HG03354 (cell line): ENCODE measurements around the gene DEPDC5.

Experiments used
- ATAC-seq: cut with Tn5 transposase; IDR thresholded peaks from one replicate; pipeline ENCODE4 v1.9.1; 2021; ENCODE audit warnings: mild to moderate bottlenecking; ENCODE audit not compliant: unreplicated experiment, poor library complexity, severe bottlenecking

DEPDC5 gene

DNA sequence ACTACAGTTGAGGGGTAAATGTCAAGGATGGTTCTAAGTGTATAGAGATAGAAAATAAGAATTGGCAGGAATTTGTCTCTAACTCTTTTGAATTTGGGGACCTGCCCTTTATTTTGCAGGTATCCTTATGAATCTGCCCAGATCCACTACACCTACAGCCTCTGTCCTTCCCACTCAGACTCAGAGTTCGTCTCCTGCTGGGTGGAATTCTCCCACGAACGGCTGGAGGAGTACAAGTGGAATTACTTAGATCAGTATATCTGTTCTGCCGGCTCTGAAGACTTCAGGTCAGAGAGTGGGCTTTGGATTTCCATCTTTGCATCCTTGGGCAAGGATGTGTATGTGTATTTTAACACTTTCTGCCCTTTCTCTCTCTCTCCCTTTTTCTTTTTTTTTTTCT, 89.7 kb downstream of the DEPDC5 start:
- no peak for ATAC-seq

DNA sequence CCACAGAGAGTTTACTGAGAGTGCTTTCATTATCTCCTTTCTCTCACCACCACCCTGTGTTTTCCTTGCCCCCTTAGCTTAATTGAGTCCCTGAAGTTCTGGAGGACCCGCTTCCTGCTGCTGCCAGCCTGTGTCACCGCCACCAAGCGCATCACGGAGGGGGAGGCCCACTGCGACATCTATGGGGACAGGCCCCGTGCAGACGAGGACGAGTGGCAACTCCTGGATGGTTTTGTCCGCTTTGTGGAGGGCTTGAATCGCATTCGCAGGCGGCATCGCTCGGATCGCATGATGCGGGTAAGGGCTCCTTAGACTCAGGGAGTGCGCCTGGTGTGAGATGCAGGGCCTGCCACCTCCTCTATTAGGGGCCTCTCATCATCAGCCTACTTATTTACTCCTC, 91.1 kb downstream of the DEPDC5 start:
- ATAC-seq: no peak

DNA sequence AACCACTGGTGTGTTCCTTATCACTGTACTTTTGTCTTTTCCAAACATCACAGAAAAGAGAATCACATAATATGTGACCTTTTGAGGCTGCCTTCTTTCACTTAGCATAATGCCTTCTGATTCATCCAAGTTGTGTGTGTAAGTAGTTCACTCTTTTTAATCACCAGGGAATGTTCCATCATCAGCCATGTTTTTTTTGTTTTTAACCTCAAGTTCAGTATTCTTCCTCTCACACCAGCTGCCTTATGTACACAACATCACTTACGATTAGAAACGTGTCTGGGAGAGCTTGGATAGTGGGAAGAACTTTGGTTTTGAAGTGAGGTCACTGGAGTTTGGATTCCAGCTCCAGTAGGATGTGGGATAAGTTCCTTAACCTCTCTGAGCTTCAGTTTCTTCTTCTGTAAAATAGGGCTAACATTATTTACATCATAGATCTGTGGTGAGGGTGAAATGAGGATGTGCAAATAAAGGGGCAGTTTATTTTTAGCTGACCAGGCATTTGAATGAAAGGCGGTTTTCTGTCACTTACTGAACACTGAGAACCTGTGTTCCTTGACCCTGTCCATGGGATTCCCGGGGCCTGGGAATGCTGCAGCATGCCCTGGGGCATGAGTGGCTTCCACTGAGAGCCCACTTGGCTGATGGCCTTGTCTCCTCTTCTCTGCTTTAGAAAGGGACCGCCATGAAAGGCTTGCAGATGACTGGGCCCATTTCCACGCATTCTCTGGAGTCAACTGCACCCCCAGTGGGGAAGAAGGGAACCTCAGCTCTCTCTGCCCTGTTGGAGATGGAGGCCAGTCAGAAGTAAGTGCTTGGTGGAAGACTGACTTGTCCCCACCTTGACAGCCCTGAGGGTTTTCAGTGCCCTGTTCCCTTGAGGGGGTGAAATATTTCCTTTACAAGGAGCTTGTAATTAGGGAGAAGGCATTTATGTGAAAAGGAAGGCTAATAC, 92.6 kb downstream of the DEPDC5 start:
- no peak for ATAC-seq

DNA sequence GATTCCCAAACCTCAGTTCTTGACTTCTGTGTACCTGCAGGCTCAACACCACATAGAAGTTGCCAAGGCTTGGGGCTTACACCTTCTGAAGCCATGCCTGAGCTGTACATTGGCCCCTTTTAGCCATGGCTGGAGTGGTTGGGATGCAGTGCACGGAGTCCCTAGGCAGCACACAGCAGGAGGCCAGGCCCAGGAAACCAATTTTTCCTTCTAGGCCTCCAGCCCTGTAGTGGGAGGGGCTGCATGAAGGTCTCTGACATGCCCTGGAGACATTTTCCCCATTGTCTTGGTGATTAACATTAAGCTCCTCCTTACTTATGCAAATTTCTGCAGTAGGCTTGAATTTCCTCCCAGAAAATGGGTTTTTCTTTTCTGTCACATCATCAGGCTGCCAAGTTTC, 94.6 kb downstream of the DEPDC5 start:
- no peak for ATAC-seq

DNA sequence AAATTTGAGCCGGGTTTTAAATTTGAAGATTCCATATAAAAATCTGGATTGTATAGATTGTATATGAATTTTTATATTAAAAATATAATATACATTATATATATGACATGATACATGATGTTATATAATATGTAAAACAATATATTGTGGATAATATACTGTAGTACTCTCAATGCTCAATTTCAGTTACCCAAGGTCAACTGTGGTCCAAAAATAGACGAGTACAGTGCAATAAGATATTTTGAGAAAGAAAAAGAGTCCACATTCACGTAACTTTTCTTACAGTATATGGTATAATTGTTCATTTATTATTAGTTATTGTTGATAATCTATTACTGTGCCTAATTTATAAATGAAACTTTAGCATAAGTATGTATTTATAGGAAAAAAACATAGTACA, 96.3 kb downstream of the DEPDC5 start:
- no peak for ATAC-seq

DNA sequence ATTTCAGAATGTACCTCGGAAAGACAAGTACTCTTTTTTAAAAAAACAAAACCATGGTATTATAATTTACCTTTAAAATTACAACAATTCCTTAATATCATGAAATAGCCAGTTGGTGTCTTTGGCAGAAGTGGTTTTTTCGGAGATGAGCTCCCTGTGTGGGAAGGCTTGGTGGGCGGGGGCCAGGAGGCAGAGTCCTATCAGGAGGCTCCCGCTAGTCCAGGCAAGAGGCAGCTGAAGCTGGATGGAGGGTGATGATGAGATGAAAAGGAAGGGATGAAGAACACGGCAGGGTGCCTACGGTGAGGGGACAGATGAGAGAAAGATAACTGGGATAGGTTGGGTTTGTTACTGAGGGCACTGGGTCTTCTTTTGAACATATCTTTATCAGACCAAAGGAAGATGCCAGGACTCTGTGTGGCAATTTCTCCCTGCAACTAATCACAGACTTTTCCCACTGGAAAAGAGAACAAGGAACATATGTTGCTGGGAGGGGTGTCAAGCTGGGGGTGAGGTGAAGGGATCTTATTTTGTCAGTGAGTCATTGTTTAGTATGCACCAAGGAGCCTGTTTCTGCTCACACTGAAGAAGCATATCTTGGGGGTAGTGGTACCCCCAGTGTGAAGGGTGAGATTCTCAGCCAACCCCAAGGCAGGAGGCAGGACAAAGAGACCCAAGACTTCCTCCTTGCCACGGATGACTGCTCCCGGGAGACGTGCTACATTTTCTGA, 99.0 kb downstream of the DEPDC5 start:
- no peak for ATAC-seq

DNA sequence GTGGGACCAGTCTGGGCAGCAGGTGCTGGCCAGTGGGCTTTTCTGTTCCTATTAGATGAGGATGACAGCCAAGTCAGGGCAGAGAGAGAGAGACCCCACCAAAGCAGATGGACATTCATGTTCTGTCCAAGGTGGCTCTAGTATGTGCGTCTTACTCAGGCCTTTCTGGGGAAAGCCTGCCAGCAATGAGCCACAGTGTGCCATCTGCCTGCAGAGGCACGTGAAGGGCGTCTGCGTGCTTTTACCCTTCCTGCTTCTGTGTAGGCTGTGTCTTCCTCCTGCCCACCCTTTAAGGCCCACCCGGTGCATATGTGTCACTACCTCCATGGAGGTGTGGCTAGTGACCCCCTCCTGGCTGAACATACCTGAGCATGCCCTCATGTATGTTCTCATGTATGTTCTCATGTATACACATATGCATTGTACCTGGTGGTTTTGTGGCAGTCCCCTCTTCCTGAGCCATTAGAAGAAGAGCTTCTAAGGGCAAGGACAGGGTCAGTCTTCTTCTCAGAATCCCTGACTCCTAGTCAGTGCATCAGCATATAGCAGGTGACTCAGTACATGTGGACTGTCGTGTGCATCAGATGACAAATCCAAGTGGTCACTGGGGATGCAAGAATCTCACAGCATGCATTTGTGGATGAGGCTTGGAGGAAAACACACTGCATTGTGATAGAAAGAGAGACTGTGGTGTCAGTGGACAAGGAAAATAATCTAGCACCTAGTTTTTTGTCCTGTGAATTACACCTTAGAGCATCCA, 100.1 kb downstream of the DEPDC5 start:
- no peak for ATAC-seq

DNA sequence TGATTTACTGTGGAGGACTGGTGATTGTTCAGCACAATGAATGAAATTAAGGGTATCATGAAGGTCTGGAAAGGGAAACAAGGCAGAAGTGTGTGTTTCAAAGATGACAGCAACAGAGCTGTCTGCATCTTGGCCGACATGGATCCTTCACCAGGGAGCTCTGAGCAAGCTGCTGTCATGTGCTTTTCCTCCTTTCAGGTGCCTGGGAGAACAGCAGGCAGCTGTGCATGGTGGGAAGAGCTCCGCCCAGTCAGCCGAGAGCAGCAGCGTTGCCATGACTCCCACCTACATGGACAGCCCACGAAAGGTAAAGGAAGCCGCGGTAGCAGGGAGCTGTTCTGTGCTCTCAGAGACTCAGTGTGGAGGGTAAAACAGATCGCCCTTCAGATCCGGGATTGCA, 103.4 kb downstream of the DEPDC5 start:
- no peak for ATAC-seq

DNA sequence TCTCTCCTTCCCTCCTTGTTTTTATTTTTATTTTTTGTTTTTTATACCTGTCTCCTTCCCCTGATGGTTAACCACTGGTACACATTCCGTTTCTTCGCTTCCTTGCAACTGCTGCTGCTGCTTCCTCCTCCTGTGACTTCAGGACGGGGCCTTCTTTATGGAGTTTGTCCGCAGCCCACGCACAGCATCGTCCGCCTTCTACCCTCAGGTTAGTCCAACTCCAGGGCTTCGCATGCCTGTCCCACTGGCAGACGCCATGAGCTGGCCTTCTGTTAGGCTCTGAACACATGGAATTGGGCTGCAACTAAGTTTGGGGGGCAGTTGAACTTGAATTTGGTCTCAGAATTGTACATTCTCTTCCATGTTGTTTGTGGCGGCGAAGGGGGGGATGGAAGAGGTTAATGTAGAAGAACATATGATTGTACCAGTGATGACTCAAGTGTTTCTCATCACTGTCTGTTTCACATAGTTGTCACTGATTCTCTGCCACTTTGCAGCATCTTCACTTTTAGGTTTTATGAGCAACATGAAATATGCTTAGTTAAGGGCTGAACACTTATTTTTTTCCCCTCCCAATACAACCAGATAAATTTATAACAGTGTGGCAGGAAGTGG, 107.5 kb downstream of the DEPDC5 start:
- ATAC-seq: no peak

DNA sequence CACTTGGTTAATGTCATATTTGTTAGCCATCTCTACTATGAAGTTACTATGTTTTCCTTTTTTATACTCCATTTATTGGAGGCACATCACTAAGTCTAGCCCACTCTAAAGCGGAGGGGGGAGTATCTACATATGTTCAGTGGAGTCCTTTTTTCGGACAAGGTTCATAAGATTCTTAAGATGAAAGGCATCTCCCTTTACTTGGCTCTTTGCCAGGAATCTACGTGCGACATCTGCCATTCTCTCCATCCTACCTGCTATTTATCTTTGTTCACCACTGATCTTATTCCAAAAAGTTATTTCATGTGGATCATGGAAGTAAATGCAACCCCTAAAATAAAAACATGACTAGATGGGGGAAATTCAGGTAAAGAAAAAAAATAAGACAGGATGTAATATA, 113.1 kb downstream of the DEPDC5 start:
- no peak for ATAC-seq

DNA sequence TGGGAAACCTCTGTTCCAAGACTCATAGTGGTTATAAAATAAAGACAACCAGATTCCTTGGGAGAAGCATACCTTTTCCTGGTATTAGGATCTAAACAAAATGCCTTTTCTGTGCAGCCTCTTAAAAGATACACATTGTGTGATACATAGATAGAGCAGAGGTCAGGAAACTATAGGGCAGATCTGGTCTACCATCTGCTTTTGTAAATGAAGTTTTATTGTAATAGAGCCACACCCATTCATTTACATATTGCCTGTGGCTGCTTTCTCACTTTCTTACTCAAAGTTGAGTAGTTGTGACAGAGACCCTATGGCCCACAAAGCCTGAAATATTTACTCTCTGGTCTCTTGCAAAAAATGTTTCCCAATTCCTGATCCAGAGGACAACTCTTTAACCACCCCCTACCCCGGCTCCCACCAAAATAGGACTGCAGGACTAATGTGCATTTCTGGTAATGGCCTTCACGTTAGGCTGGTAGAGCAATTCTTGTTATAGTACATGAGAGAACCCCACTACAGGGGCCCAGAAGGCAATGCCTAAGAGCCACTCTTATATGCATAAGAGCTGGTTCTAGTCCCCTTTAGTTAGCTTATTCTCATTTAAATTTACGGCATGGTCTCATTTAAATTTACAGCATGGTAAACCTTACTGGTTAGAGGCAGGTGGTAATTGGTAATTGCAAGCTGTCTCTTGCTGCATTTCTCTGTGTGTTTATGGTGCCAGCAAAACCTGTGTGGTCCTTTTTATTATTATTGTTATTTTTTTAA, 113.8 kb downstream of the DEPDC5 start:
- no peak for ATAC-seq

DNA sequence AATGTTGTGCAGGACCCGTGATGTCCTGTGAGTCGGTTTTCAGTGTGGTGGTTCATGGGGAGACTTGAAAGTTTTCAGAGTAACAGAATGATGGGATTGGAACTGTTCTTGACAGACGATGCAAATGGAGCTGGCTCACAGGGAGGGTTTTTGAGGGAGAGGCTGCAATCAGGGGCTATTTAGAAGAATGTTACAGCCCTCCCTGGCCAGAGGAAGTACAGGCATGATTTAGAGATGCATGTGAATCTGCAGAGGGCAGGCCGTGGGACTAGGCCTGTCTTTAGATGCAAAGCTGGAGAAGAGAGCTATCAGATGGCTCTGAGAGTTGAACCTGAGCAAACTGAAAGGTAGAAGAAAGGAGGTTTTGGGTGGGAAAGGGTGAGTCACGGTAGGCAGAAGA, 115.9 kb downstream of the DEPDC5 start:
- no peak for ATAC-seq

DNA sequence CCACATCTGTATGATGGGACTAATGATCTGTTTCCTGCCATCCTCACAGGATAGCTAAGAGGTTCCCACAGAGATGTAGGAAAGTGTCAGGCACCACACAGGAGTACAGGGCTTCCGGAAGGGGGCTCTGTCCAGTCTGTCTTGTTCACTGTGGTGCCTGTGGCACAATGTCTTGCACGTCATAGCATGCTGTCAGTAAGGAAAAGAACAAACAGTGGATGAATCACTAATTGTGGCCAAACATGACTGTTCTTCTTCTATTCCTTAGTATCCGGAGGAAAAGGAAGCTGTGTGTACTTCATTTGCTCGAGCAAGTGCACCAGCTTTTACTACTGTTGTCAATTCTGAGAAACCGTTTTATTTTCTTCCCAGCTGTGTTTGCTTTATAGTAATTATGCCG, 117.1 kb downstream of the DEPDC5 start:
- ATAC-seq: no peak

DNA sequence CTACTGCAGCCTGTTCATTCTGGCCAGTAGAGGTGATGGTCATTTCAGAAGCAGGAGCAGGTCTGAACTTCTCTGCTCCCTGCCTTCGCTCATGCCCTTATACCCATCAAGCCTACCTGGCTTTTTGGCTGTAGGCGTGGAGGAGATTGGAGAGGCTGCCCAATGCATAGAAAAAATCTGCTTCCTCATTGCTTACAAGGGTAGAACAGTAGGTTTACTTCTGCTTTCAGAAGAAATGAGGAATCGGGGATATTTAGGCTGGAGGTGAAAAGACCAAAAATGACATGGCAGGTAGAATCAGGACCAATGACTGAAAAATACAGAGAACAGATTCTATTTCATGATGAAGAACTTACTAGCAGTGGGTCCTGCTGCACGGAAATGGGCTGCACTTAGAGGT, 117.7 kb downstream of the DEPDC5 start:
- no peak for ATAC-seq

DNA sequence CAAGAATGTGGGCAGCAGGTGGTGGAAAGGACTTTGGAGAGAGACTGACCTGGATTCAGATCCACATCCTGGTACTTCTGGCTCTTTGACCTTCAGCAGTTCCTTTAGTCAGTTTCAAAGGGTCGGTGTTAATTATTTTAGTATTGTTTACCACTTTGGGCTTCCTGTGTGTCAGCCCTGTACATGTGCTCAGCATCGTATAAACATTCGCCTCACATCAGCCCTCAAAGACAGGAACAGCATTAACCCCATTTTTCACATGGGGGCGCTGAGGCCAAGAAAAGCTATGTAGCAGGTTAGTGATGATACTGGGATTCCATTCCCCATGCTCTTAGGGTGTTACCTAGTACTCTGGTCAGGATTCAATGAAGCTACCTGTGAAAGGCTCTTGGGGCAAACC, 118.4 kb downstream of the DEPDC5 start:
- no peak for ATAC-seq

DNA sequence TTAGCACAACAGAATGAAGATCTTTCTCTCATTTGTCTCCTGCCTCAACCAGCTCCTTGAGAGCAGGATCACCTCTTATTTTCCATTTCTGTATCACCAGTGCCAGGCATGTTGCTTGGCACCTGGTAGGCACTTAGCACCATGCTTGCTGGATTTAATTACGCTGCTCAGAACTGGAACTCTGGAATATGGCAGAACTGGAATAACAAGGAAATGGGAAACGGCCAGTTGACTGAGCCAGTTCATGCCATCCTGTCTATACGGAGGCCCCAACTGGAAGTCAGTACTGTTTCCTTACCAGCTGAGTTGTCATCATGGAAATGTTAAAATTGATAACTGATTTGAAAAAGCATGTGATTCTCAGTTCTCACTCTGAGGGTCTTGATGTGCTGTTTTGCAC, 121.0 kb downstream of the DEPDC5 start:
- no peak for ATAC-seq

DNA sequence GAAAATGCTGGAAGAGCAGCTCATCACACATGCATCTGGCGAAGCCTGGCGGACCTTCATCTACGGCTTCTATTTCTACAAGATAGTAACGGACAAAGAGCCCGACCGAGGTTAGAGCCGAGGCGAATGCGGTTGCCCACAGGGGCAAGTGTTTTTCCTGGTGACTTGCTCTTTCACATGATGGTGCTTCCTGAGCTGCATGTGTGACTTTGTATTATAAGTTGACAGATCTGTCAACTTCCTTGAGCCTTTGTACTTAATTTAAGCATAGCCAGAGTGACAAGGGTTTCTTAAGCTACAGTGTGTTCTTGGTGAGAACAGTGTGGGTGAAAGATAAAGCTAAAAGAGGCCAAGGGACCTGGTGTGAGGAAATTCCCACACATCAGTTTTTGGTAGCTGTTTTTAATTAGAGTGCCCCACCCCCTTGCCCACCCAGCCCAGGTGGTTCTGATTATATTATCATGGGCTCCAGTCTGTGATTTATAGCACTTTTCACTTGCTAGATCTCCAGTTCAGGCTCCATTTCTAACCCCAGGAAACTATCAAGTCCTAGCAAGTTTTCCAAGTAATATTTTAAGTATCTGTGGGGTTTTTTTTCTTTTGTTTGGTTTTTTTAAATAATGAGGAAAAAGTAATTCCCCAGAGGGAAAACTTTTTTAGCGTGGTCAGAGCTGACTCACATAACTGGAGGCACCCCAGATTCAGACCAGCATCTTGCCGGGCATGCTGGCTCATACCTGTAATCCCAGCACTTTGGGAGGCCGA, 122.5 kb downstream of the DEPDC5 start:
- no peak for ATAC-seq

DNA sequence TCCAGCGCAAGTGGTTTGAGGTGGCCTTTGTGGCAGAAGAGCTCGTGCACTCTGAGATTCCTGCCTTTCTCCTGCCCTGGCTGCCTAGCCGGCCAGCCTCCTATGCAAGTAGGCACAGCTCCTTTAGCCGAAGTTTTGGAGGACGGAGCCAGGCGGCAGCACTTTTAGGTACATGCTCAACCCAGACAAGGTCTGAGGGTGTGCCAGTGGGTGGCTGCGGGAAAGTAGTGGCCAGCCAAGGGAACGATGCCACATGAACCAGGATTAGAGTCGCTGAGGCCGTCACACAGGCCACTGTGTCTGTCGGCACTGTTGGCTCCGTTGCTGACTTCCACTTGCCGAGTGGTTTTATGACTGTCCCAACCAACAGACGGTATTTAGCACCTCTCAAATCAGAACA, 125.8 kb downstream of the DEPDC5 start:
- no peak for ATAC-seq

DNA sequence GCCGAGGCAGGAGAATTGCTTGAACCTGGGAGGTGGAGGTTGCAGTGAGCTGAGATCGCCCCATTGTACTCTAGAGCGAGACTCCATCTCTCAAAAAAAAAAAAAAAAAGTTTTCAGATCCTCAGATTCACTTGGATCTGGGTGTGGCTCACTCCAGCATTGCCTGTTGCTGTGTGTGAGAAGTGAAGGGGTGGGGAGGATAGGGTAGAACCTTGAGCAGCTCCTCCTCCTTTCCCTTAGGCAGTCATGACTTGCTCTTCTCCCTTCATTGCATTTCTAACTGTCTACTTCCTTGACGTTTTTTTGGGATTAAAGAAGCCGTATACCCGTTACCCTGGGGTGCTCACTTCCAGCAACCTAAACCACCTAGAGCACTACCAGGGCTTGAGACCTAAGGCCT, 127.4 kb downstream of the DEPDC5 start:
- no peak for ATAC-seq
